ENCODE measurements around the gene GMEB2.
"Not testable (repeated sequence)": the region's sequence is repeated elsewhere in the genome, so short reads cannot be mapped to it uniquely, and the experiment has no call there.

Gene GMEB2

GRCh38 chr20:63563225-63563935, 63.5 kb downstream of the GMEB2 start:
- TF ChIP-seq, protein P1, sequence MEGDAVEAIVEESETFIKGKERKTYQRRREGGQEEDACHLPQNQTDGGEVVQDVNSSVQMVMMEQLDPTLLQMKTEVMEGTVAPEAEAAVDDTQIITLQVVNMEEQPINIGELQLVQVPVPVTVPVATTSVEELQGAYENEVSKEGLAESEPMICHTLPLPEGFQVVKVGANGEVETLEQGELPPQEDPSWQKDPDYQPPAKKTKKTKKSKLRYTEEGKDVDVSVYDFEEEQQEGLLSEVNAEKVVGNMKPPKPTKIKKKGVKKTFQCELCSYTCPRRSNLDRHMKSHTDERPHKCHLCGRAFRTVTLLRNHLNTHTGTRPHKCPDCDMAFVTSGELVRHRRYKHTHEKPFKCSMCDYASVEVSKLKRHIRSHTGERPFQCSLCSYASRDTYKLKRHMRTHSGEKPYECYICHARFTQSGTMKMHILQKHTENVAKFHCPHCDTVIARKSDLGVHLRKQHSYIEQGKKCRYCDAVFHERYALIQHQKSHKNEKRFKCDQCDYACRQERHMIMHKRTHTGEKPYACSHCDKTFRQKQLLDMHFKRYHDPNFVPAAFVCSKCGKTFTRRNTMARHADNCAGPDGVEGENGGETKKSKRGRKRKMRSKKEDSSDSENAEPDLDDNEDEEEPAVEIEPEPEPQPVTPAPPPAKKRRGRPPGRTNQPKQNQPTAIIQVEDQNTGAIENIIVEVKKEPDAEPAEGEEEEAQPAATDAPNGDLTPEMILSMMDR (conservative IDR thresholded peaks at IDR 0.05; ENCODE audit: control insufficient read depth, insufficient read depth, low read depth, low read length): no peak
- no peak for DNase-seq (ENCODE audit: low read depth)
- H3K4me3 ChIP-seq (ENCODE audit: control insufficient read depth, low read depth, low read length): no peak overlapping the region

DNA sequence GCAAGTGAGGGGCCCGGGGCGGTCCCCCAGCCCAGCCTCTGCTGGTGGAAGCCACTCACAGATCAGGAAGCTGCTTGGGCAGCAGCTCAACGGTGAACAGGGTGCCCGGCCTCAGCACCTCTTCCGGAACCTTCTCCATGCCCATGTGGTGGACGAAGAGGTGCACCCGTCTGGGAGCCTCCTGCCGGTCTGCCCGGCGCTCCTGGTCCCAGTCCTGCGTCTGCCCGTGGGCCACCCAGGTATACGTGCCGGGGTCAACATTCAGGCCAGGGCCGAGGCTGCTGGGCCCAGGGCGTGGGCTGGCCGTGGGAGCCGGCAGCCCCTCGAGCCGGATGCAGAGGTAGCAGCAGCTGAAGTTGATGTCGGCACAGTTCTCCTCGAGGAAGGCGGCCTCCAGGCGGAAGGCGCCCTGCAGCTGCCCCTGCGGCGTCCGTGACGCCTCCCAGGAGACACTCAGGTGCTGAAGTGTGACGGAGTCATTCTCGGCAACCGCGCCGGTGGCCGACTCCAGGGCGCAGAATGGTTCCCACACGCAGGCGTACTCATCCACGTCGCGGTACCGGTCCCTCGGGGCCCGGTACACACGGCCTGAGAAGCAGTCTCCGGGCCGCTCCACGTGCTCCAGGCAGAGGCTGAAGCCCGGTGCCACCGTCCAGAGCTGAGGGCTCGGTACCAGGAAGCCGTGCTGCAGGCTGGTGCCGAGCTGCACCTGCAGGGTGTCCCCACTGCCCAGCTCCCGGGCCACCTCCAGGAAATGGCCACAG, 64.3 kb downstream of the GMEB2 start:
- H3K4me3 ChIP-seq (ENCODE audit: control insufficient read depth, low read depth, low read length): no peak overlapping the region
- TF ChIP-seq, protein P1 (conservative IDR thresholded peaks at IDR 0.05; ENCODE audit: control insufficient read depth, insufficient read depth, low read depth, low read length): no peak
- no peak for DNase-seq (ENCODE audit: low read depth)

- TF ChIP-seq, protein P1 (conservative IDR thresholded peaks at IDR 0.05; ENCODE audit: control insufficient read depth, insufficient read depth, low read depth, low read length): no peak
- no peak overlapping the region for H3K4me3 ChIP-seq (ENCODE audit: control insufficient read depth, low read depth, low read length)
- no peak for DNase-seq (ENCODE audit: low read depth)
These were observed 65.1 kb downstream of the GMEB2 start for GRCh38 chr20:63561624-63562396.

DNA sequence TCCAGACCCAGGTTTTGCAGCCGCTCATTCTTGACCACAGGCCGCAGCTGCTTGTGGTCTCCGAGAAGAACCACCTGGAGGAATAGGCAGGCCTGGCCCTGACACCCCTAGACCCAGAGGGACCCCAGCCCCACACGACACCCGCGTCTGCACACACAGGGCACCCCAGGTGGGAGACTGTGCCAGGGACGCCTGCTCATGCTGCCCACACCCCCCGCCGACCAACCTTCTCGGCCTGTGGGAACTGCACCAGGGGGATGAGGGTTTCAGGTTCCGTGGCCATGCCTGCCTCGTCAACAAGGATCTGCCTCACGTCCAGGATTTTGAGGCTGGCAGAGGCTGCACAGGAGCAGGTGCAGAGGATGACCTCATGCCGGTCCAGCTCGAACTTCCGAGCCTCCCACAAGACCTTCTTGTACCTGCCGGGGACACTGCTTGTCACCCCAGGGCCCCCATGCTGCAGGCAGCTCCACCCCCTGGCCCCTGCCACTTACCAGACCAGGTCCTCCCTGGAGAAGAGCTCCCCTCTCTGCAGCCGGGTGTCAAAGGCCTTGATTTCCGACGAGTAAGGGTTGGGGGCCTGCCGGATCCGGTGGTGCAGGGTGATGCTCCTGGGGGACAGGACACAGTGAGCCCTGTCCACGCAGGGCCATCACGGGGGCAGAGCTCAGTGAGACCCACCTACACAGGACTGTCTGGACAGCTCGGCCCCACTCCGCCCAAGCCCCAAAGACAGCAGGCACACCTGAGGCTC, 65.9 kb downstream of the GMEB2 start:
- TF ChIP-seq, protein P1 (conservative IDR thresholded peaks at IDR 0.05; ENCODE audit: control insufficient read depth, insufficient read depth, low read depth, low read length): no peak
- DNase-seq (ENCODE audit: low read depth): no peak
- no peak overlapping the region for H3K4me3 ChIP-seq (ENCODE audit: control insufficient read depth, low read depth, low read length)

- no peak for DNase-seq (ENCODE audit: low read depth)
- H3K4me3 ChIP-seq (ENCODE audit: control insufficient read depth, low read depth, low read length): no peak overlapping the region
- TF ChIP-seq, protein P1 (conservative IDR thresholded peaks at IDR 0.05; ENCODE audit: control insufficient read depth, insufficient read depth, low read depth, low read length): no peak
These were observed 66.5 kb downstream of the GMEB2 start for GRCh38 chr20:63560333-63560805.

- DNase-seq (ENCODE audit: low read depth); H3K4me3 ChIP-seq (ENCODE audit: control insufficient read depth, low read depth, low read length): not testable (repeated sequence)
These were observed 67.2 kb downstream of the GMEB2 start for GRCh38 chr20:63559485-63560332.
